Ecto neural progenitor cell (in vitro differentiated cells): ENCODE measurements around the gene CYP1A2.

Experiments used
- DNase-seq: peaks from one replicate; pipeline ENCODE4 v3.0.0-alpha.2; 2018; ENCODE audit warnings: low spot score

Gene CYP1A2

DNA sequence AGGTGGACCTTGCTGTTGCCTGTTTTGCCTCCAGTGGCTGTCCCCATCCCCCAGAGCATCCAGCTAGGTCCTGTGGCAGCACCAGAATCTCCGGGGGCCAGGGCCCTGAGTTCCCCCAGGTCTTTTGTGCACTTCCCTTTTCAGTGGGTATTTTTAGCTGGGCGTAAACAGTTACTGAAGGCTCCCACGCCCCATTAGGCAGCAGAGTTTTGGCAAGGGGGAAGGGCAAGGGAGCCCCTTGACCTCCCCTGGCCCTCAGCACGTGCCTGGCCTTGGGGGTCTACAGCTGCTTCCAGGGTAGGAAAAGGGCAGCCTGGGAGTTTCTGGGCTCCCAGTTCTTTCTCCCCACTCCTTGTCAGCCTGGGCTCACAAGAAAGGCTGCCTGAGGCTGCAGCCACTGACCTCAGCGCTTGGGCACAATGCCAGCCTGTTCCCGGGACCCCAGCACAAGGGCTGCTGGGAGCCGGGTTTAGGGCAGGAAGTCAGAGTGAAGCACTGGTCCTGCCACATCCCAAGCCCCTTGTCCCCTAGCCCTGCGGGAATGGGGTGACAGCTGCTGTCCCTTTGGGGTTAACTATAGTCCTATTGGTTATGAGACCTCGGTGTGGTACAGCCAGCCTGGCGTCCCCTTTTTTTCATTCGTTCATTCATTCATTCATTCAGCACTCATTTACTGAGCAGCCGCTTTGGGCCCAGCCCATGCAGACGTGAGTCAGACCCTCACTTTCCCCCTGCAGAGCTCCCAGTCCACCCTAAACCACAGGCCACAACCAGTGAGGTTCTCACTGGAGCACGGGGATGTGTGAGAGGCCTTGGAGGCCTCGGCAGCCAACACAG, 41.7 kb downstream of the CYP1A2 start:
- no peak for DNase-seq

DNA sequence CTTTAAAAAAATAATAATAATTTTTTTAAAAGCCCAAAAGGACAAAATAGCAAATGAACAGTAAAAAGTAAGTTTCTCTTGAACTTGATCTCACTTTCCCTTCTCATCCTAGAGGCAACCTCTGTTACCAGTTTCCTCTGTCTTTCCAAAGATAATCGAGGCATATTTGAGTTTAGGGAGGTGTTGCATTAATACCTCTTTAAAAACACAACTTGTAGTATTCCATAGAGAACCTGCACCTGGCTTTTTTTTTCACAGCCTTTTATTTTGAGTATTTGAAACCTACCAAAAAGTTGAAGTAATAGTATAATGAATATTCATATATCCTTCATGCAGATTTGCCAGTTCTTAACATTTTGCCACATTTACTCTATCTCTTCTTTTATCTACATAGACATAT, 42.4 kb downstream of the CYP1A2 start:
- DNase-seq, result no peak

DNA sequence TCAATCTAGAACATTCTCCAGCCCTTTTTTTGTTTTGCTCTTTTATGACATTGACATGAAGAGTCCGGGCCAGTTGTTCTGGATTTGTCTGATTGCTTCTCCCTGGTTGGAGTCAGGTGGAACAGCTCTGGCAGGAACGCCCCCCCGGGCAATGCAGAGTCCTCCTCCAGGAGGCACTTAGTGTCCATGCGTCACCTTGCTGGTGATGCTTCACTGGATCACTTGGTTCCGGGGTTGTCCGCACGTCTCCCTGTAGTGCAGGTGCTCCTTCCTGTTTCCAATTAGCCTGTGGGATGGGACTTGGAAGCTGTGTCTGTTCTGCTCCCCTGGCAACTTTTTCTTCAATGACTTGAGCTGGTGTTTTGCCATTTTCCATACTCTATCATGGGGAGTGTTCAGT, 43.0 kb downstream of the CYP1A2 start:
- DNase-seq, result no peak

DNA sequence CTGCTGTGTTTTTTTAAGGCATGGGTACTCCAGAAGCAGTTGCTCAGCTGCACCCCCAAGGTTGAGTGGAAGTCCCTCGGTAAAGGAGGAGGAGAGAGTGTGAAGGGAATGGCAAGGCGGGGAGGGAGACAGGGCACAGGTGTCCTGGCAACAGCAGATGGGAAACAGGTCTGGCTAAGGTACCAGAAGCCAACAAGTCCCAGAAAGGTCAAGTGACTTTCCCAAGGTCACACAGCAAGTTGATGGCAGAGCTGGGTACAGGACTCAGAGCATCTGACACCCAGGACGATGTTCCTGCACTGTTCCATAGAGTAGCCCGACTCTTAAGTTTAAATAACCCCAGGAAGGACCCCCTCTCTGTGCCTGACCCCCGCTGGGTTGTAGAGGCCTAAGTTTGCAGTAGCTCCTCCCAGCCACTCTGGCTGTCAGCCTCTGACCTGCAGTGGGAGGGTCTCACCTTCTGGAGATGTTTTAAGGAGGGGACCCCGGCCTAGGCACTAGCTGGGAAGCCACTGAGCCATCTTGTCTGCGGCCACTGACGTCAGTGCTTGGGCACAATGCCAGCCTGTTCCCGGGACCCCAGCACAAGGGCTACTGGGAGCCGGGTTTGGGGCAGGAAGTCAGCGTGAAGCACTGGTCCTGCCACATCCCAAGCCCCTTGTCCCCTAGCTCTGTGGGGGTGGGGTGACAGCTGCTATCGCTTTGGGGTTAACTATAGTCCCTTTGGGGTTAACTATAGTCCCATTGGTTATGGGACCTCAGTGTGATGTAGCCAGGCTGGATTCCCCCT, 43.8 kb downstream of the CYP1A2 start:
- DNase-seq, result no peak

DNA sequence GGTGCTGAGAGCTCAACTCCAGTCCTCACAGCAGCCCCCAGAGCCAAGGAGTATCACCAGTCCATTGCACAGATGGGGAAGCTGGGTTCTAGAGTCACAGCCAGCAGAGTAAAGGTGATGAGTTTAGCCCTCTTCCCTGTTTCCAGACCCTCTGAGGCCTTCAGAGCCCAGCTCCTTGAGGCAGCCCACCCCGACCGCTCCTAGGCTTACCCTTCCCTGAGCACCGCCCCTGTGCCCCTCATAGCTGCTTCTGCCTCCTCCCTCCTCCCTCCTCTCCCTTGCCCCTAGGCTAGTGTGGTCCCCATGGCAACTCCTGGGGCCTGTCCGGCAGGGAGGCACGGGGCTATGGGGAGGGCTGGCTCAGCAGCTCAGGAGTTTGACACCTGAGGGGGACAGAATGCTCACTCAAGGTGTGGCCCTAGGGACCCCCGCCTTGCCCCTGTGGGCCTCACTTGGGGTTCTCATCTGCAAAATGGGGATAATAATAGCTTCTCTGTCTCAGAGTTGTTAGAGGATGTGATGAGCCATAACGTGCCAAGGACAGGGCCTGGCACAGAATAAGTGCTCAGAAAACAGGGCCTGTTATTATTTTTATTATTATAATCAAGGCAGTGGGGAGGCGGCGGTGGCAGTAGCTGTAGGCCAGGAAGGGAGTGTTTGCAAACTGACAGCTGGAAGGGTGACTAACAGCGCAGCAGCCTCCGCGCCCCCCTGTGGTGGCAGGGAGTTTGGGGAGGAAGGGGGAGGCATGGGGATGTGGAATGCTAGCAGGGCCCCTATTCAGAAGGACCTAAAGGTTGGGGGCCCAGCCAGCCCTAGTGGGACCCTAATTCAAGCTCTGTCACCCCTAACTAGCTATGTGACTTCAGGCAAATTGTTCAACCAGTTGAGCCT, 44.7 kb downstream of the CYP1A2 start:
- peak; percentile 69 for DNase-seq

DNA sequence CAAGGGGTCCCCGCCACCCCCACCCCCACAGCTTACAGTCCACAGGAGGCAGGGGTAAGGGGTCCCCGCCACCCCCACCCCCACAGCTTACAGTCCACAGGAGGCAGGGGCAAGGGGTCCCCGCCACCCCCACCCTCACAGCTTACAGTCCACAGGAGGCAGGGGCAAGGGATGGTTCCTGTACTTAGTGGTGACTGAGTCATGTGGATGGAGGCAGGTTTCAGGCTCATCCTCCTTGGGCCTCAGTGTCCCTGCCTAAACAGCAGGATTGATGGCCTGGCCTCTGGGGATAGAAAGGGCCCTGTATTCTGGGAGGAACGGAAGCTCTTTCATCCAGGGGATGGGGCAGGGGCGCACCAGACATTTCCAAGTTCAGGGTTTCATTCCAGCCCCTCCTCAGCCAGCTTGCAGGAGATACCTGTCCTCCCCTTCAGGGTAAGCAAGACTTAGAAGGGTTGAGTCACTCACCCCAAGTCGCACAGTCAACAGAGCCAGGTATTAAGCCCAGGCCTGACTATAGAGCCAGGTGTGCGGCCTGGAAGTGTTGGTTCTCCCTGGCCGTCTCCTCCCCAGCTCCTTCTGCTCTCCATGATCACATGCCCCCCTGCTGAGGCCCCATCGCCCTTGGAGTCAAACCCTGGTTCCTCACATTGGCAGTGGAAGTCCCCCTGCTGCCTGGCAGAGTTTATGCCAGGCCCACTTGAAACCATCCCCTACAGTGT, 45.8 kb downstream of the CYP1A2 start:
- DNase-seq, result no peak

DNA sequence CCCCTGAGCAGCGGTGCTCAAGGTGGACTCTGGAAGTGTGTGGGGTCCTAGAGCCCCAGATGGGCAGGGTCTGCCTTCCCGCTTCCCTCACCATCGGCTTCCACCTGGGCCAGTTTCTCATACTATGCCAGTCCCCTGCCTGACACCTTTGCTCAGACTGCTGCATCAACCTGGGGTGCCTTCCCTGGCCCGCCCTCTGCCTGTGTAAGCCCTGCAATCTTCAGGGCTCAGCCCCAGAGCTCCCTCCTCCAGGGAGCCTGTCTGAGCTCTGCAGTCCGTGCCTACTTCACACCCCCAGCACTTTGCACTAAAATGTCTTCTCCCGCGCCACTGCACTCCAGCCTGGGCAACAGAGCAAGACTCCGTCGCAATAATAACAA, 46.3 kb downstream of the CYP1A2 start:
- DNase-seq, result no peak

DNA sequence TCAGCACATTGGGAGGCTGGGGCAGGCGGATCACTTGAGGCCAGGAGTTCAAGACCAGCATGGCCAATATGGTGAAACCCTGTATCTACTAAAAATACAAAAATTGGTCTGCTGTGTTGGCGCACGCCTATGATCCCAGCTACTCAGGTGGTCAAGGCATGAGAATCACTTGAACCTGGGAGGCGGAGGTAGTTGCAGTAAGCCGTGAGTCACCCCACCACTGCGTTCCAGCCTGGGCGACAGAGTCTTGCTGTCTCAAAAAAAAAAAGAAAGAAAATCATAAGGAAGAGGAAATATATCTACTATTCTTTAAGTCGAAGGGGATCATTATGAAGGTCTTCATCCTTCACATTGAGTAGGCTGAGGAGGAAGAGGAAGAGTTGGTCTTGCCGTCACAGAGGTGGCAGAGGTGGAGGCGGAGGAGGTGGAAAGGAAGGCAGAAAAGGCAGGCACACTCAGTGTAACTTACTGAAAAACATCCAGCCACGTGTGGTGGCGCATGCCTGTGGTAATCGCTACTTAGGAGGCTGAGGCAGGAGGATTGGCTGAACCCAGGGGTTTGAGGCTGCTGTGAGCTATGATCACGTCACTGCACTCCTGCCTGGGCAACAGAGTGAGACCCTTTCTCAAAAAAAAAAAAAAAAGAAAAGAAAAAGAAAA, 47.5 kb downstream of the CYP1A2 start:
- DNase-seq, result no peak

DNA sequence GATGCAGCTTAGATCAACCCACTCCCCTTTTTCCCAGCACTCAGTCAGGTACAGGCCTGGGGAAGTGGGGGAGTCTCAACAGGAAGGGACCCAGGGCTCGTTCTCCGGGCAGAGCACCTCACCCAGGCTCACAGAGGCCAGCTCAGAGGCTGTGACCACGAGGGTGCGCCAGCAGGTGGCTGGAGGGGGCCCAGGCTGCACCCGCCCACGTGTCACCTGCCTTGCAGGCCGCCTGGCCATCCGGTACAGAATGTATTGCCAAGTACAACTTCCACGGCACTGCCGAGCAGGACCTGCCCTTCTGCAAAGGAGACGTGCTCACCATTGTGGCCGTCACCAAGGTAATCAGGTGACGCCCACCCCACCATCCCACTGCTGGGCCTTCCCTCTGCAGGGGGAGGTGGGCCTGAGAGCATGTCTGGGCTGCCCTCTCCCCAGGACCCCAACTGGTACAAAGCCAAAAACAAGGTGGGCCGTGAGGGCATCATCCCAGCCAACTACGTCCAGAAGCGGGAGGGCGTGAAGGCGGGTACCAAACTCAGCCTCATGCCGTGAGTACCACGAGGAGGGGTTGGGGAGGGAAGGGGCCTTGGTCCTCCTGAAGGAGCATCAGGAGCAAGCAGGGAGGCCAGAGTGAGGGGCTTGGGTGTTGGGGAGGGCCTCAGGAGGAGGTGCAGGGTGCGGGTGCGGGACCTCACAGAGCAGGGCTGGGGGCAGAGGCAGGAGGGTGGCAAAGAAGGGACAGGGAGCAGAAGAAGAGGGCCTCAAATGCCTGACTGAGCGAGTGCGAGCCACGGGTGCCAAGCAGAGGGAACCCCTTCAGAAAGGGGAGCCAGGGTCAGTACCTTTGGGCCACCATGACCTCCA, 50.0 kb downstream of the CYP1A2 start:
- no peak for DNase-seq

DNA sequence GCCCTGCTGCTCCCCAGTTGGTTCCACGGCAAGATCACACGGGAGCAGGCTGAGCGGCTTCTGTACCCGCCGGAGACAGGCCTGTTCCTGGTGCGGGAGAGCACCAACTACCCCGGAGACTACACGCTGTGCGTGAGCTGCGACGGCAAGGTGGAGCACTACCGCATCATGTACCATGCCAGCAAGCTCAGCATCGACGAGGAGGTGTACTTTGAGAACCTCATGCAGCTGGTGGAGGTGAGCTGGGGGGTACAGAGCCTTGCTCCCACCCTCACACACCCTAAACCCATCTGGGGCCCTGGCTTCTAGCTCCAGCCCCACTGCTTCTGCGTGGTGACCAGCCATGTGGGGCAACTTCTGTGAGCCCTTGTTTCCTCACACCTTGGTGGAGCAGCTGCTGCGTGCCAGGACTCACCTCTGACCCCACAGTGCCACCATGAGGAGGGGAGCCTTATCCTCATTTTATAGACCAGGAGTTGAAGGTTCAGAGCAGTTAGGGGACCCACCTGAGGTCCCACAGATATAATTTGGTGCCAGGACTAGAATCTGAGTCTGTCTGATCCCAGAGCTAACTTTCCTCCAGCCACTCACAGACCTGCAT, 50.7 kb downstream of the CYP1A2 start:
- DNase-seq, result no peak

DNA sequence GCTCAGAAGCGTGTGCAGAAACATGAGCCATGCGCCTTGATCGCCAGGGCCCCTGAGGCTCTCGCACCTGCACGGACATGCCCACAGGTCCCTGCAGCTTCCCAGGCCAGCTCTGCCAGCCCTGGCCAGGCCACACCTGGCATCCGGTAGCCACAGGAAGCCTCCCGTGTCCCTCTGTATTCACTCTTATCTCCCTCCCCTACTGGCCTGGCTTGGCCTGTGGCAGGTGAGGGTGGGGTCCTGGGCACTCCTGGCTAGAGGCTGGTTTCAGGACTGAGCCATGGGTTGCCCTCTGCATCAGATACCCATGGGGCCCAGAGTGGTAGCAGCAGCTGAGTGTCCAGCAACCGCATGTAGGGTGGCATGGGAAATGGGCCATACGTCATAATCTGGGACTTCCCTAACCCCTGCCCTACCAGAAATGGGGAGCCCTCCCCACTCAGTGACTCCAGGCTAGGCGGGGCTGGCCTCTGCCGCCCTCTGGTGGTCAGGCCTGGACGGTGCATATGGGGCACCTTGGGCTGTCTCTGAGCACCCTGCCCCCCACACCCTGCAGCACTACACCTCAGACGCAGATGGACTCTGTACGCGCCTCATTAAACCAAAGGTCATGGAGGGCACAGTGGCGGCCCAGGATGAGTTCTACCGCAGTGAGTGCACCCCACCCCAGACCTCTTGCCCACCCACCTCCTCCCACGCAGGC, 51.4 kb downstream of the CYP1A2 start:
- peak; percentile 83 for DNase-seq

DNA sequence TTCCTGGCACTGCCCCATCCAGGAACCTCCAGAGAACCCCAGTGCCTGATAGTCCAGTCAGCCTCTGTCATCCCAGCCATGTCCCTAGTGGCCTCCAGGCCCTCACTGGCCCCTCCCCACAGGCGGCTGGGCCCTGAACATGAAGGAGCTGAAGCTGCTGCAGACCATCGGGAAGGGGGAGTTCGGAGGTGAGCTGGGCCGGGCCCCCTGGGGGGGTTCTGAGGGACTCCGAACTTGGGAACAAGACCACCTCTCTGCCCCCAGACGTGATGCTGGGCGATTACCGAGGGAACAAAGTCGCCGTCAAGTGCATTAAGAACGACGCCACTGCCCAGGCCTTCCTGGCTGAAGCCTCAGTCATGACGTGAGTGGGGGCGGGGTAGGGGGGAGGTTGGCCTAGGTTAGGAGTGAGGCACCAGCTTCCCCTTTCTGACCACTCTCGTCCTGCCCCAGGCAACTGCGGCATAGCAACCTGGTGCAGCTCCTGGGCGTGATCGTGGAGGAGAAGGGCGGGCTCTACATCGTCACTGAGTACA, 52.0 kb downstream of the CYP1A2 start:
- no peak for DNase-seq

DNA sequence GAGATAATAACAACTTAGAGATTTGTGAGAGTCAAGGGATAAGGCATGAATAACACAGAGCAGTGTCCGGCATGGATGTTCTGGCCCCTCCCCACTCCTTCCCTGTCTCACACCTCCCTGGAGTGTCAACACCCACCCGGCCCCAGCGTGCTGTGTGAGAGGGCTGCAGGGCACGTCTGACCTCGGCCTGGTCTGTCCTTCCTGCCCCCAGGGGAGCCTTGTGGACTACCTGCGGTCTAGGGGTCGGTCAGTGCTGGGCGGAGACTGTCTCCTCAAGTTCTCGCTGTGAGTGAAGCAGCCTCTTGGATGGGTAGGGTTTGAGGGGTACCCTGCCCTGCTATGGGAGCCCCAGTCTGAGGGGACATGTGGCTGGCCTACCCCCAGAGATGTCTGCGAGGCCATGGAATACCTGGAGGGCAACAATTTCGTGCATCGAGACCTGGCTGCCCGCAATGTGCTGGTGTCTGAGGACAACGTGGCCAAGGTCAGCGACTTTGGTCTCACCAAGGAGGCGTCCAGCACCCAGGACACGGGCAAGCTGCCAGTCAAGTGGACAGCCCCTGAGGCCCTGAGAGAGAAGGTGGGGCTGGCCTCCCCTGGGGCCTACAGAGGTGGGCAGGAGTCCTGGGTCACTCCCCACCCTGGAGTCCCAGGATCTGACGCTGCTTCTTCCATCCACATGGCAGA, 52.8 kb downstream of the CYP1A2 start:
- no peak for DNase-seq

DNA sequence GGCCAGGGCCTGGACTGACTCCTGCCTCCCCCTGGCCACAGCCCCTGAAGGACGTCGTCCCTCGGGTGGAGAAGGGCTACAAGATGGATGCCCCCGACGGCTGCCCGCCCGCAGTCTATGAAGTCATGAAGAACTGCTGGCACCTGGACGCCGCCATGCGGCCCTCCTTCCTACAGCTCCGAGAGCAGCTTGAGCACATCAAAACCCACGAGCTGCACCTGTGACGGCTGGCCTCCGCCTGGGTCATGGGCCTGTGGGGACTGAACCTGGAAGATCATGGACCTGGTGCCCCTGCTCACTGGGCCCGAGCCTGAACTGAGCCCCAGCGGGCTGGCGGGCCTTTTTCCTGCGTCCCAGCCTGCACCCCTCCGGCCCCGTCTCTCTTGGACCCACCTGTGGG, 53.6 kb downstream of the CYP1A2 start:
- no peak for DNase-seq

DNA sequence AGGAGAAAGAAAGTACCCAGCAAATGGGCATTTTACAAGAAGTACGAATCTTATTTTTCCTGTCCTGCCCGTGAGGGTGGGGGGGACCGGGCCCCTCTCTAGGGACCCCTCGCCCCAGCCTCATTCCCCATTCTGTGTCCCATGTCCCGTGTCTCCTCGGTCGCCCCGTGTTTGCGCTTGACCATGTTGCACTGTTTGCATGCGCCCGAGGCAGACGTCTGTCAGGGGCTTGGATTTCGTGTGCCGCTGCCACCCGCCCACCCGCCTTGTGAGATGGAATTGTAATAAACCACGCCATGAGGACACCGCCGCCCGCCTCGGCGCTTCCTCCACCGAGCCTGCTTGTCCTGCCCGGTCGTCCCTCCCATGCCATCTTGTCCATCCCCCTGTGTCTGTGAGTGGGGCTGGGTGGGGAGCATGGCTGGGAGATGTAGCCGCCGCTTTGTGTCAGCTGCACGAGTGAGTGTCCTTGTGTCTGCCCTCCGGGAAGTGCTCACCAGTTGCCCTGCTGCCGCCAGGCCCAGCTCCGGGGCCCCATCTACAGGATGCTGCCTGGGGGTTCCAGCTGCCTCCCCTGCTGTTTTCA, 54.3 kb downstream of the CYP1A2 start:
- no peak for DNase-seq

DNA sequence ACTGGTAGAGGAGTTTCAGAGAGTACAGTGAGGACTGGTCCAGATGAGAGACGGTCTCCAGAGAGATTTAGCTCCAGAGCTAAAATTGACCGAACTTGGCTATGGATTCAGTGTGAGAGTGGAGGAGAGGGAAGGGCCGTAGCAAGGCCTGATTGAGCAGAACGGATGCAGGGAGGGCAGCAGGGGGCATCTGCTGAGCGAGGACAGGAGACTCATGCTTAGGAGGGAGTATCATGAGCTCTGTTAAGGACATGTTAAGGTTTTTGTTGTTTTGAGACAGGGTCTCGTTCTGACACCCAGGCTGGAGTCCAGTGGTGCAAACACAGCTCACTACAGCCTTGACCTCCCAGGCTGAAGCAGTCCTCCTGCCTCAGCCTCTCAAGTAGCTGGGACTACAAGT, 56.3 kb downstream of the CYP1A2 start:
- no peak for DNase-seq
